Stimulated activated CD8-positive, alpha-beta memory T cell treated with anti-CD3 and anti-CD28 coated beads, Interleukin-4, amount 100 ng/mL, for 4 hours (primary cell): Measurements from ENCODE around the gene MOV10L1.
"Not testable (repeated sequence)": the region's sequence is repeated elsewhere in the genome, so short reads cannot be mapped to it uniquely, and the experiment has no call there.

Experiments used
- DNase-seq, 2 donors: peaks; one replicate each; pipeline ENCODE4 v3.0.0-alpha.2; 2020; ENCODE audit warnings: low read depth in 2 of 2, low spot score in 1 of 2

MOV10L1 gene

DNA sequence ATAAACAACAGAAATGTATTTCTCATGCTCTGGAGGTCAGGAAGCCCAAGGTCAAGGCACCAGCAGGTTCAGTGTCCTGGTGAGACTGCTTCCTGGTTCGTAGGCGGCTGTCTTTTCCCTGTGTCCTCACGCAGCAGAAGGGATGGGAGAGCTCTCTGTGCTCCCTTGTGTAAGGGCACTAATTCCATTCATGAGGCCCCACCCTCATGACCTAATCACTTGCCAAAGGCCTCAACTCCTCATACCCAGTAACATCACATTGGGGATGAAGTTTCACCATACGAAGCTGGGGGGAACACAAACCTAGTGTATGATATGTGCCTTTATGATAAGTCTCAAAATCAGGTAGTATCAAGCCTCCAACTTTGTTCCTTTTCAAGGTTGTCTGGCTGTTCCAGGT is 42.1 kb downstream of the MOV10L1 start:
- DNase-seq, result no peak

DNA sequence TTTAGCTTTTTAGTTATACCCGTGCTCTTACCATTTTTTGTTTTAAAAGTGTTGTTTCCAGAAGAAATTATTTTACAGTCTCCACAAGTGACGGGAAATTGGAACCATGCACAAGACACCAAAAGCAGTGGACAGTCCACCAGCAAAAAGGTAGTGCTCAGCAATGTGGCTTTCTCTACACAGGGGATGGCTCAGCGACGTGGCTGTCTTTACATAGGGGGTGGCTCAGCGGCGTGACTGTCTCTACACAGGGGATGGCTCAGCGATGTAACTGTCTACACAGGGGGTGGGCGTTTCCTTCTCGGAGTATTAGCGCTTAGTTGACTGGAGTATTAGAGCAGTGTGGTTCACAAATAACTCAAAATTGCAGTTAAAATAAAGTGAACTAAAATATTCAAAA is 44.7 kb downstream of the MOV10L1 start:
- no peak for DNase-seq

DNA sequence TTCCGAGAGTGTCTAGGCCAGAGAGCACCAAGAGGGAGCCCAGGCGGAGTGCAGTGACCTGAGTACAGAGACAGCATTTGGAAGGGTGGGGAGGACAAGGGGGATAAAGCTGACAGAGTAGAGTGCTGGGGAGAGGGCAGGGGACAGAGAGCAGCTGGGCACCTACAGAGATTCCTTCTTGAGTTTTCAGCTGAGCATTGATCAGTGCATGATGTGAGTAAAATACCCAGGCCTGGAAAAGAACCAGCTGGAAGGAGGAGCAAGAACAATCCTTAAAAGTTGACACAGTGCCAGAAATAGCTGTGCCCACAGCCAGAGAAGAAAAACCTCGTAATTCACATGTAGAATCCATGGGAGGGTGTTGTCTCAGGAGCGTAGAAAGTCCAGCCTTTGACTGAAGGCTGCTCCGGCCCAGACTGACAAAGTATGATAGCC is 46.8 kb downstream of the MOV10L1 start:
- DNase-seq, result no peak

DNA sequence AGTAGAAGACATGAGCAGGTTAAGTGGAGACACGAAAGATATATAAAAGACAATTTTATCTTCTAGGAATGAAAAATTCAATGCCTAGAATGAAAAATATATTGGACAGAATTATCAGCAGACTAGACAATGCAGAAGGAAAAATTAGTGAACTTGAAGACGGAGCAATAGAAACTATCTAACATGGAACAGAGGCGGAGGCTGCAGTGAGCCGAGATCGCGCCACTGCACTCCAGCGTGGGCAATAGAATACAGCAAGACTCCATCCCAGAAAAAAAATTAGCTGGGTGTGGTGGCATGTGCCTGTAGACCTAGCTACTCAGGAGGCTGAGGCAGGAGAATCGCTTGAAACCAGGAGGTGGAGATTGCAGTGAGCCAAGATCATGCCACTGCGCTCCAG is 47.5 kb downstream of the MOV10L1 start:
- DNase-seq, result not testable (repeated sequence)

DNA sequence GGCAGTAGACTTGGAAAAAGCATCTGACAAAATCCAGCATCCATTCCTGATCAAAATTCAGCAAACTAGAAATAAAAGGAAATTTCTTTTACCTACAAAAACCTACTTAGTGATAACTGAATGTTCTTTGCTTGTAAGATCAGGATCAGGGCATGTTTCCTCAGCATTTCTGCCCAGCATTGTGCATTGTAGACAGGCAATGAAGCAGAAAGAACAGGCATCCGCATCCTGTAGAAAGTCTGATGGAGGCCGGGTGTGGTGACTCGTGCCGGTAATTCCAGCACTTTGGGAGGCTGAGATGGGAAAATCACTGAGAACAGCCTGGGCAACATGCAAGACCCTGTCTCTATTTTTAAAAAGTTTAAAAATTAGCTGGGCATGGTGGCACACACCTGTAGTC is 48.2 kb downstream of the MOV10L1 start:
- DNase-seq, result no peak

DNA sequence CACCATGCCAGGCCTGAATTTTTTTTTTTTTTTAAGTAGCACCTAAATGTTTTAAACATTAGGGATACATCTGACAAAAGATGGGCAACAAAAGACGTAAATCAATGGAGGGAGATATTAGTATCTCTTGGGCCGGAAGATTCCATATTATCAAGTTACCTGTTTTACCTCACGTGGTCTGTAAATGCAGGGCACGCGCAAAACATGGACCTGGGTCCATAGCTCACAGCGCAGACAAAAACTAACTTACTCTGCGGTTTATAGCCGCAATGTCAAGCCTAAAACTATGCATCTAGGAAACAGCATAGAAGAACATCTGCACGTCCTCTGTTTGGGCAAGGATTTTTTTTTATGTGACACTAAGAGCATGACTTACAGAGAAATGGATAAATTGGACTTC is 49.2 kb downstream of the MOV10L1 start:
- DNase-seq, result no peak

DNA sequence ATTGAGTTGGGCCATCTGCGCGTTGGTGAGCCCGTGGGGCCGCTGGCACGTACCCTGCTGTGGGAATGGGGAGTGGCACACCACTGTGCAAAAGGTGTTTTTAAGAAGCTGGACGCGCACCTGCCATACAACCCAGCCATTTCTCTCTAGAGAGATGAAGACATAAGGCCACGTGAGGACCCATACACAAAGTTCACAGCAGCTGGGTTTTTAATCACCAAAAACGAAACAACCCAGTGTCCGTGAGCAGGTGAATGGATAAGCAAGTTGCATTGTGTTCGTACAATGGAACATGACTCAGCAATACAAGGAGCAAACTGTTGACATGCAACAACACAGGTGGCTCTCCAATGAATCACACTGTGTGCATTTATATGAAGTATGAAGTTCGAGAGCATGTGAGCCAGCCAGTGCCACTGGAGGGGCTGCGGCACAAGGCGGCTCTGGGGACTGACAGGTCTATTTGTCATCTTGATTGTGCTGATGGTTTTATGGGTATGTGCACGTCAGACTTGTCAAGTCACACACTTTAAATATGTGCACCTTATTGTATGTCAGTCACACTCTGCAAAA is 50.1 kb downstream of the MOV10L1 start:
- no peak for DNase-seq

DNA sequence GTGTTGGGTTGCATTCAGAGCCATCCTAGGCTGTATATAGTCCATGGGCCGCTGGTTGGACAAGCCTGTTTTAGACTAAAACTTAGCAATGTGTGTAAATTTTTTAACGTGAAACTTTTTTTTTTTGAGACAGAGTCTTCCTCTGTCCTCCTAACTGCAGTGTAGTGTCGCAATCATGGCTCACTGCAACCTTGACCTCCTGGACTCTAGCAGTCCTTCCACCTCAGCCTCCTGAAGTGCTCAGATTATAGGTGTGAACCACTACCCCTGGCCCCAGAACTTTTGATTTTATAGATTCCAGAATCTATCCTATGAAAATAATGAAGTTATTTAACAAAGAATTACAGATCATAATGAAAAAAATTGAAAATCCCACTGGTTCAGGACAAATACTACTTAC is 50.8 kb downstream of the MOV10L1 start:
- DNase-seq, result no peak

DNA sequence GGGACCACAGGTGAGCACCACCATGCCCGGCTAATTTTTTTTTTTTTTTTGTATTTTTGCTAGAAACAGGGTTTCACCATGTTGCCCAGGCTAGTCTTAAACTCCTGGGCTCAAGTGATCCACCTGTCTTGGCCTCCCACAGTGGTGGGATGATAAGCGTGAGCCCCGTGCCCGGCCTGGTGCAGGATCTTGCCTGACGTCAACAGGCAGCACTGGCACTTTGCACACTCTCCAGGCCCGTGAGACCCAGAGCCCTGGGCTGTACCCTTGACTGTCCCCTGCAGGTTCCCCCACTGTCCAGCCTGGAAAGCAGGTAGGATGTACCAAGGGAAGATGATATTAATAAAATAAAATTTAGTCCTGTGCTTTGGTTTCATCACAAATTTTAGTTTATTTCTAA is 51.7 kb downstream of the MOV10L1 start:
- no peak for DNase-seq

DNA sequence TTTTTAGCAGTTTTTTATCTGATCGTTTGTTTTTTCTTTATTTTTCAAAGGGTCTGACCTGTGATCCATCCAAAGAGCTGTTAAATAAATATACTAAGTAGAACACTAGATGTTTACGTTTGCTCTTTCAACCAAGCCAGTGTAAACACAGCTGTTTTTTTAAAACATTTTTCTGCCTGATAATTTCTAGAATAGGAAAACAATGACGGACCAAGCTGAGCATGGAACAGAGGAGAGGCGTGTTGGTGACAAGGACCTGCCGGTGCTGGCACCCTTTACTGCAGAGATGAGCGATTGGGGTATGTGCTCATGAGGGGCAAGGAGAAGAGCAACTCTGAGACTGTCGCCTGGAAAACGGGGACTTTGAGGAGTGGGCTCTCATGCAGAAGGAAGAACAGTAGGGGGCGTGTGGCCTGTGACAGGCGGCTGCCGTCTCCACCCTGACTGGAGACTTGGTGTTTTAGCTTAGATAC is 52.1 kb downstream of the MOV10L1 start:
- no peak for DNase-seq

DNA sequence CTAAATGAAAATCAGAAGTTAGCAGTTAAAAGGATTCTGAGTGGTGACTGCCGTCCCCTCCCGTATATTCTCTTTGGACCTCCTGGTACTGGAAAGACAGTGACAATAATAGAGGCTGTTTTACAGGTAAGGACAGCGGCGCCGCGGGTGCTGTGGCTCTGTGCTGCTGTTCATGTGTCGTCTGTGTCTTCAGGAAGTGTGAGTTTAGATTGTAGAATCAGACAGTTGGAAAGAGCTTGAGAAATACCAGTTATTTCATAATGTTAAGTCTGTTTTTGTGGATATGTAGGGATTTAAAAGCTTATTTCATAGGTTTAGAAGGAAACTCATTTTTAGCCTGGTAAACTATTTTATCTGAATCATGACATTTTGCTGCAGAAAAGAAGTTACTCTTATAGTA is 53.3 kb downstream of the MOV10L1 start:
- no peak for DNase-seq

DNA sequence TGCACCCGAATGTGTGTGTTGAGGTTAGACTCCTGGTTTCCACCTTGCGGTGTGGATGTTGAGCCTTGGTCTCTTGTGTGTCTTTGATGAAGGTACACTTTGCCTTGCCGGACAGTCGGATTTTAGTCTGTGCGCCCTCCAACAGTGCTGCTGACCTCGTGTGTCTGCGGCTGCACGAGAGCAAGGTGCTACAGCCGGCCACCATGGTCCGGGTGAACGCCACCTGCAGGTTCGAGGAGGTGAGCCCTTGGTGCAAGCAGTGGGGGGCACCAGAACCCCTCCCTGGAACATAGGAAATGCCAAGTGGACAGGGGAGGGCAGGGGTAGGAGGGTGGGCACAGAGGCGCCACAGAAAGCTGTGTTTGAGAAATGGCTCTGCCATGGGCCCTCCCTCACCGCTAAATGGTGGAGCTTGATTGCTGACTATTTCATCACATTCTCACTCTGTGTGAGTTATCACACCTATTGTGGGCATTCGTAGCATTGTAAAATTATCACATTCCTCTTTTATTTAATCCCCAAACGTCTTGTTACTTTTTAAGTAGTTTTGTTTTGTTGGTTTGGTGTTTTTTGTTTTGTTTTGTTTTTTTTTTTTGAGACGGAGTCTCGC is 54.3 kb downstream of the MOV10L1 start:
- DNase-seq, result no peak

DNA sequence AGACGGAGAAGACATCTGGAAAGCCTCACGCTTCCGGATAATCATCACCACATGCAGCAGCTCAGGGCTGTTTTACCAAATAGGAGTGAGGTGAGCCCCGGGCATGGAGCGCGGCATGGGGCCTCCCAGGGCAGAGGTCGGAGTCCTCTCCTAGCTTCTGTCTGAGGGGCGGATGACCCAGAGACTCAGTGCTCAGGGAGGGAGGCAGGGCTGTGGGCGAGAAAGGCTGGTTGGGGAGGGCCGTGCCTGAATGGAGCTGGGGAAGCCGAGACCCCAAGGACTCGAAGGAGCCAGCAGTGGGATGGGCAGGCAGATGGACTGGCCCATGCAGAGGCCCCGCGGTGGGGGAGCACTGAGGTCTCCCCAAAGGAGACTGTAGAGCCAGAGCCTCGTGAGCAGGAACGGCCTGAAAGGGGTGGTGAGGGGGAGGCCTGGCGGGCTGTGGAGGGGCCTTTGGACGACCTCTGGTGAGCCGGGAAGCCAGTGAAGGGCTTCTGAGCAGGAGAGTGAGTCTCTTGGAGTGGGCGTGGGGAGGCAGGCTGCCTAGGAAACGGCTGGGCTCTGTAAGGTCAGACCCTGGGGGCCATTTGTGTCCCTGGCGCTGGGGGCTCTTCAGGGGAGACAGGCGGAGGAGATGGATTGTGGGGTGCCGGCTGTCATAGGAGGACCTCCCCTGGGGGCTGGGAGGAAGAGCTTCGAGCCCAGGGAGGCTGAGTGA is 56.1 kb downstream of the MOV10L1 start:
- DNase-seq, result no peak

DNA sequence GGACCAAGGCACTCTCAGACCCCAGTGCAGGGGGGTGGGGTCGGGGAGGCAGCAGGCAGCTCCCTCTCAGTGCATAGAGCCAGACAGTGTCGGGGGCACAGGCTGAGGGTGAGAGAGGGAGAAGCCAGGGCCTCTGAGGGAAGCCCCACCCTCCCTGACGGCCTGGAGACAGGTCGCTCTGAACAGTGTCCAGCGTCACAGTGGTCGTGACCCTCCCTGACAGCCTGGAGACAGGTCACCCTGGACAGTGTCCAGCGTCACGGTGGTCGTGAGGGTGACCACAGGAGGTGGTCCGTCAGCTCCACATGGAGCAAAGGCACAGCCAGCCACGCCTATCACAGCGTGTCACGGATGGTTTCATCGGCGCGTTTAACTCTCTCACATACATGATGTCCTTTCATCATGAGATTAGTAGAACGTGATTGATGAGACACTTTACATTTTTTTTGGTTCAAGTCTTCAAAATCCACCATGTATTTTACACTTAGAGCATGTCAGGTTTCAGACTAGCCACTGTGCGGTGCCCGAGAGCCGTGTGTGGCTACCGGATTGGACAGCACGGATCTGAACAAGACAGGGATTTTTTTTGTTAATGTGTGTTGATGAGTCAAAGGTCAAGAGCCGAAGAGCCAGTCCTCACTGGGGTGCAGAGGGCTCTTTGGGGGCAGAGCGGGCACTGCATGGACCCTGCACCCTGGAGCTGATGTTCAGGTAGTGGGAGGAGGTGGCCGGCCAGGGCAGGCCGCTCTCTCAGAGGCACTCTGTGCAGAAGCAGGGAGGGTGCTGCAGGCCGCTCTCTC is 56.8 kb downstream of the MOV10L1 start:
- no peak for DNase-seq

DNA sequence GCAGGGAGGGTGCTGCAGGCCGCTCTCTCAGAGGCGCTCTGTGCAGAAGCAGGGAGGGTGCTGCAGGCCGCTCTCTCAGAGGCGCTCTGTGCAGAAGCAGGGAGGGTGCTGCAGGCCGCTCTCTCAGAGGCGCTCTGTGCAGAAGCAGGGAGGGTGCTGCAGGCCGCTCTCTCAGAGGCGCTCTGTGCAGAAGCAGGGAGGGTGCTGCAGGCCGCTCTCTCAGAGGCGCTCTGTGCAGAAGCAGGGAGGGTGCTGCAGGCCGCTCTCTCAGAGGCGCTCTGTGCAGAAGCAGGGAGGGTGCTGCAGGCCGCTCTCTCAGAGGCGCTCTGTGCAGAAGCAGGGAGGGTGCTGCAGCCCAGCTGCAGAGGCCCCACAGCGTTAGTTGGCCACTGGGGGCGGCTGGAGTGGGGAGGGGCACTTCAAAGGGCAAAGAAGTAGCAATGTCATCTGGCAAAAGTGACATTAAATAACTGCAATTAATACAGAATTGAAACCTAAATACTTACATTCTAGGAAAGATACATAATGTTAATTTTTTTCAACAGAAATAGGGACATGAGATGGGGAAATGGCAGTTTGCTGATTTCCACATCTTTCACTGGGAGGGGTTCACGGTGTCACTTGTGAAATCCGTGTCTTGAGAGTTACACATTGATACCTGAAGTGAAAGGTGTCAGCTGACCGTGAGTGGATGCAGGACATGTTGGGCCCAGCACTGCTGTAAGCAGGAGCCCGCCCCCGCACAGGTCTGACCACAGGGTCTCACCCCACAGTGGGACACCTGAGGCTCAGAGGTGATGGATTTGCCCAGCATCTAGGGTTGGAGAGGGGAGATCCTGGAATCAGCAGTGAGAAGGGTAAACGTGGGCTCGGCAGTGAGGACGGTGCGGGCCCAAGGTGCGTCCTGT is 57.7 kb downstream of the MOV10L1 start:
- DNase-seq, result not testable (repeated sequence)

DNA sequence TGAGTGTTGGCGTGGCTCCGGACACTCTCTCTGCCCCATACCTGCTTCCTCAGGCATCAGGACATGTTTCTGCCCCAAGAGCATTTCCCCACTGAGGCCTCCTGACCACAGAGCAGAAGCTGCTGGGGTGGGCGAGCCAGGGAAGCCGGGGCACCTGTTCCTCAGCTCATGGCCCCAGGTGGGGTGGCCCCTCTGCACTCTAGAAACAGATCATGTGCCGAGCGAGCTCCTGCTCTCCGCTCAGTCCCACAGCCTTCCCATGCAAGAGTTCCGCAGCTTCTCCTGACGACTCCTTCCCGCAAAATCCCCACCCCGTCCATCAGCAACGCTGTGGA is 58.3 kb downstream of the MOV10L1 start:
- DNase-seq, result no peak

DNA sequence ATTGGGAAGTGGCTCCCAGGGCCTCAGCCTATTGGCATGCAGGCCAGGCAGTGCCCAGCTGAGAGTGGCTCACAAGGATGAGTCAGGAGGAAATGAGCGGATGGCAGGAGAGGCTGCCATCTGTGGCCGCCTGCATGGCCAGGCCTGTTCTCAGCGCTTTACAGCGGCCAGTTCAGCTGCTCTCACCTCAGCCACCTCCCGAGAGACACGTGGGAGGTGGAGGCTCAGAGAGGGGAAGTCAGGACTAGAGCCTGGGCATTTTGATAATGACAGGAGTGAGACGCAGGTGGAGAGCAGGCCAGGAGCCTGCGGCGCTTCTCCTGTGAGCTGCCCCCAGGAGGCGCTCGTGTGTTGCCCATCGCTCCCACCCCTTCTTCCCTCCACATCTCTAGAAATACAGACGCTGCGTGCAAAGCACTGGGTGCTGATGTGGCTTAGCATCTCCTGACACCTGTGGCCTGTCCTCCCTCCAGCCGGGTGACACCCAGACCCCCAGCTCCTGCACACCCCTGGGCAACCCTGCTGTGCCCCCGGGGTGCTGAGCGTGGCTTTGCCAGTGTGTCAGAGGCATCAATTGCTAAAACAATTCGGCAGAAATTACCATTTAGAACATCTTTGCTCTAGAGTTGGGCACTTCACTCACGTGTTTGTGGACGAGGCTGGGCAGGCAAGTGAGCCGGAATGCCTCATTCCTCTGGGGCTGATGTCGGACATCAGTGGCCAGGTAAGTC is 59.4 kb downstream of the MOV10L1 start:
- DNase-seq, result peak; percentile 35 to 51

DNA sequence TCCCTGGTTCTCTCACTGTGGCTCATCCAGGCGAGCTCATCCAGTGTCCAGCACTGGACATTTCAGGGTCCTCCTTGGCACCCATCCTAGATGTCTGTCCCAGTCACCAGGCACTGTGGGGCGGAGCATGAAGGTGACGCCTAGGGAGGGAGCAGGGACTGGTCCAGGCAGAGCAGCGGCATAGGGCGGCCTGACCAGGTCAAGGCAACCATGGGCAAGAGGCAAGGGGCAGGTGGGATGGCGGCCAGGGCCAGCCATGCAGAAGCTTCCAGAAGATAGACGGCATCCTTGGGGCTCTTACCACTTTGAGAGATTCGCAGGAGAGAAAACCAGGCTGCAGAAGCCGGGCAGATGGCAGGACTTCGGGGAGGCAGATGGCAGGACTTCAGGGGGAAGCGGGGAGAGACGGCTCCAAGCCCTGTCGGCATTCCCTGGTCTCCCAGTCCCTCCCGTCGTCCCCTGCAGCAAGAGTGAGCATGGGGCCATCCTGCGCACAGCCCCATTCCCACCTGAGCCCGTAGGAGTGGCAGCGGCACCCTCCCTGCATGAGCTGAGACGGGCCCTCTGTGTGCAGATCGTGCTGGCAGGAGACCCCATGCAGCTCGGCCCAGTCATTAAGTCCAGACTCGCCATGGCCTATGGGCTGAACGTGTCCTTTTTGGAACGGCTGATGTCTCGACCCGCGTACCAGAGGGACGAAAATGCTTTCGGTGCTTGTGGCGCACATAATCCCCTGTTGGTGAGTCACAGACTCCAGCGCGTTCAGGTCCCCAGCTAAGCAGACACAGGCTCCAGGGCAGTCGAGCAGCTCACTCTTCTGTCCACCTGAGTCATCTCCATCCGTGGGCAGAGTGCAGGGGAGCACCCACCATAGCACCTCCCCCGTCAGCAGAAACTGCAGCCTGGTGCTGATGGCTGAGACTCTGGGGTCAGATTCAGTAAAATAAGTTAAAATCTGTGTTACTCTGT is 60.6 kb downstream of the MOV10L1 start:
- DNase-seq, result no peak
